DND-41 (cell line): Measurements from ENCODE around the gene ASB1.

Experiments used
- CTCF ChIP-seq: IDR thresholded peaks from 2 replicates; pipeline ENCODE4 v1.5.1; 2012; ENCODE audit warnings: borderline replicate concordance, low read length, moderate library complexity, mild to moderate bottlenecking; ENCODE audit not compliant: poor library complexity, severe bottlenecking; ENCODE audit errors: extremely low read depth
- EZH2 ChIP-seq: IDR thresholded peaks from 3 replicates; pipeline ENCODE4 v1.6.1; 2012; ENCODE audit warnings: borderline replicate concordance, low read depth, mild to moderate bottlenecking, moderate library complexity, low read length, inconsistent platforms; ENCODE audit not compliant: severe bottlenecking

GRCh38 chr2:238476258-238476657, 49.5 kb downstream of the ASB1 start:
- TF ChIP-seq CTCF (no peak), EZH2 (no peak)
